Breast epithelium (tissue), 3 donors: ENCODE data around the gene COL23A1.

Source experiments
- CTCF ChIP-seq, 3 donors: fragments of 450-650 bp; IDR thresholded peaks; one replicate each; pipeline ENCODE4 v1.5.1; 2016 to 2017; ENCODE audit warnings: antibody characterized with exemption in 3 of 3, mild to moderate bottlenecking in 3 of 3, moderate library complexity in 3 of 3
- POLR2A ChIP-seq: fragments of 450-650 bp; IDR thresholded peaks from one replicate; pipeline ENCODE4 v1.6.1; 2016; ENCODE audit warnings: antibody characterized with exemption, mild to moderate bottlenecking, moderate library complexity
- POLR2AphosphoS5 ChIP-seq, 3 donors: sonication (generic); formaldehyde crosslinking; IDR thresholded peaks; one replicate each; pipeline ENCODE4 v1.6.1; 2017; ENCODE audit warnings: antibody characterized with exemption in 3 of 3

GRCh38 chr5:178380541-178381074 lies 209.6 kb downstream of the COL23A1 start:
- TF ChIP-seq CTCF (IDR thresholded peaks at IDR 0.05) (no peak), POLR2A (no peak), POLR2AphosphoS5 (IDR thresholded peaks at IDR 0.05) (no peak)
